ENCODE results near the gene RPS6KA2. TPM values are rescaled to one million over a fixed set of nuclear protein-coding genes. Genes with fewer than 3 reads are reported as not detected.

The RPS6KA2 gene
- total and polyA plus RNA-seq, 2 experiments from 2014 or later, result 12.5 to 25.3 TPM

DNA sequence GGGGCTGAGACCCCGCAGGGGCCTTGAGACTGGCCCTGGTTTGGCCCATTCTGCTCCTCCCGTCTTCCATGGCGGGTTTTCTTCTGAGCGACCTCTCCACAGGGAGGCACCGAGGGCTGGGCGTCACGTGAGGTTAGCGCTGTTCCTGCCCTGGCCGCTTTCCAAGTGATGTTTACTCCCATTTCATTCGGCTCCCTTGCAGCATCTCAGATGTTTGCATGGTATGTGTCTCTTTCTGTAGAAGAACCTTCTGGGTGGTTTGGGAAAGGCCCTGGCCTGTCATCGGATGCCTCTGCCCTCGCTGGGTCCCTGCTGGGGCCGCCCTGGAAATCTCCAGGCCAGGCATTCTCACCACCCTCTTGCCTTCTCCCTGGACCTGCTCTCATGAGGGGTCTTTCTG is 57.8 kb downstream of the RPS6KA2 start:
- DNase-seq (ENCODE audit: low spot score) (no peak), ATAC-seq (no peak)
- Histone ChIP-seq H2AFZ (no peak overlapping the region), H3K4me3 (no peak overlapping the region), H3K79me2 (replicated peaks; ENCODE audit: insufficient read depth) (peaks cover 54% of the 10 kb centered on the region), H3K4me2 (no peak overlapping the region), H4K20me1 (replicated peaks; ENCODE audit: insufficient read depth) (peaks cover 15% of the 10 kb centered on the region), H3F3A (replicated peaks; ENCODE audit: low read depth) (peaks cover 6% of the 10 kb centered on the region; the same call in 1 of the 2 replicates), H3K4me1 (ENCODE audit: insufficient read depth) (peaks cover 21% of the 10 kb centered on the region), H3K9me2 (ENCODE audit: insufficient read depth) (no peaks in the 10 kb centered on the region), H3K36me3 (ENCODE audit: insufficient read depth) (no peaks in the 10 kb centered on the region), H3K27me3 (ENCODE audit: insufficient read depth) (no peaks in the 10 kb centered on the region), H3K27ac (ENCODE audit: low read depth) (no peak overlapping the region)
- Mint-ChIP-seq H3K27me3 (ENCODE audit: insufficient read depth, low read depth, poor library complexity) (peaks cover 9% of the 10 kb centered on the region), H3K27ac (no peak overlapping the region; the same call in 1 of the 2 replicates), H3K36me3 (ENCODE audit: low read depth) (no peaks in the 10 kb centered on the region; the same call in 2 of the 3 replicates), H3K9me3 (no peaks in the 10 kb centered on the region), H3K4me3 (no peak overlapping the region), H3K4me1 (peaks cover 63% of the 10 kb centered on the region)
- TF ChIP-seq, protein P1, sequence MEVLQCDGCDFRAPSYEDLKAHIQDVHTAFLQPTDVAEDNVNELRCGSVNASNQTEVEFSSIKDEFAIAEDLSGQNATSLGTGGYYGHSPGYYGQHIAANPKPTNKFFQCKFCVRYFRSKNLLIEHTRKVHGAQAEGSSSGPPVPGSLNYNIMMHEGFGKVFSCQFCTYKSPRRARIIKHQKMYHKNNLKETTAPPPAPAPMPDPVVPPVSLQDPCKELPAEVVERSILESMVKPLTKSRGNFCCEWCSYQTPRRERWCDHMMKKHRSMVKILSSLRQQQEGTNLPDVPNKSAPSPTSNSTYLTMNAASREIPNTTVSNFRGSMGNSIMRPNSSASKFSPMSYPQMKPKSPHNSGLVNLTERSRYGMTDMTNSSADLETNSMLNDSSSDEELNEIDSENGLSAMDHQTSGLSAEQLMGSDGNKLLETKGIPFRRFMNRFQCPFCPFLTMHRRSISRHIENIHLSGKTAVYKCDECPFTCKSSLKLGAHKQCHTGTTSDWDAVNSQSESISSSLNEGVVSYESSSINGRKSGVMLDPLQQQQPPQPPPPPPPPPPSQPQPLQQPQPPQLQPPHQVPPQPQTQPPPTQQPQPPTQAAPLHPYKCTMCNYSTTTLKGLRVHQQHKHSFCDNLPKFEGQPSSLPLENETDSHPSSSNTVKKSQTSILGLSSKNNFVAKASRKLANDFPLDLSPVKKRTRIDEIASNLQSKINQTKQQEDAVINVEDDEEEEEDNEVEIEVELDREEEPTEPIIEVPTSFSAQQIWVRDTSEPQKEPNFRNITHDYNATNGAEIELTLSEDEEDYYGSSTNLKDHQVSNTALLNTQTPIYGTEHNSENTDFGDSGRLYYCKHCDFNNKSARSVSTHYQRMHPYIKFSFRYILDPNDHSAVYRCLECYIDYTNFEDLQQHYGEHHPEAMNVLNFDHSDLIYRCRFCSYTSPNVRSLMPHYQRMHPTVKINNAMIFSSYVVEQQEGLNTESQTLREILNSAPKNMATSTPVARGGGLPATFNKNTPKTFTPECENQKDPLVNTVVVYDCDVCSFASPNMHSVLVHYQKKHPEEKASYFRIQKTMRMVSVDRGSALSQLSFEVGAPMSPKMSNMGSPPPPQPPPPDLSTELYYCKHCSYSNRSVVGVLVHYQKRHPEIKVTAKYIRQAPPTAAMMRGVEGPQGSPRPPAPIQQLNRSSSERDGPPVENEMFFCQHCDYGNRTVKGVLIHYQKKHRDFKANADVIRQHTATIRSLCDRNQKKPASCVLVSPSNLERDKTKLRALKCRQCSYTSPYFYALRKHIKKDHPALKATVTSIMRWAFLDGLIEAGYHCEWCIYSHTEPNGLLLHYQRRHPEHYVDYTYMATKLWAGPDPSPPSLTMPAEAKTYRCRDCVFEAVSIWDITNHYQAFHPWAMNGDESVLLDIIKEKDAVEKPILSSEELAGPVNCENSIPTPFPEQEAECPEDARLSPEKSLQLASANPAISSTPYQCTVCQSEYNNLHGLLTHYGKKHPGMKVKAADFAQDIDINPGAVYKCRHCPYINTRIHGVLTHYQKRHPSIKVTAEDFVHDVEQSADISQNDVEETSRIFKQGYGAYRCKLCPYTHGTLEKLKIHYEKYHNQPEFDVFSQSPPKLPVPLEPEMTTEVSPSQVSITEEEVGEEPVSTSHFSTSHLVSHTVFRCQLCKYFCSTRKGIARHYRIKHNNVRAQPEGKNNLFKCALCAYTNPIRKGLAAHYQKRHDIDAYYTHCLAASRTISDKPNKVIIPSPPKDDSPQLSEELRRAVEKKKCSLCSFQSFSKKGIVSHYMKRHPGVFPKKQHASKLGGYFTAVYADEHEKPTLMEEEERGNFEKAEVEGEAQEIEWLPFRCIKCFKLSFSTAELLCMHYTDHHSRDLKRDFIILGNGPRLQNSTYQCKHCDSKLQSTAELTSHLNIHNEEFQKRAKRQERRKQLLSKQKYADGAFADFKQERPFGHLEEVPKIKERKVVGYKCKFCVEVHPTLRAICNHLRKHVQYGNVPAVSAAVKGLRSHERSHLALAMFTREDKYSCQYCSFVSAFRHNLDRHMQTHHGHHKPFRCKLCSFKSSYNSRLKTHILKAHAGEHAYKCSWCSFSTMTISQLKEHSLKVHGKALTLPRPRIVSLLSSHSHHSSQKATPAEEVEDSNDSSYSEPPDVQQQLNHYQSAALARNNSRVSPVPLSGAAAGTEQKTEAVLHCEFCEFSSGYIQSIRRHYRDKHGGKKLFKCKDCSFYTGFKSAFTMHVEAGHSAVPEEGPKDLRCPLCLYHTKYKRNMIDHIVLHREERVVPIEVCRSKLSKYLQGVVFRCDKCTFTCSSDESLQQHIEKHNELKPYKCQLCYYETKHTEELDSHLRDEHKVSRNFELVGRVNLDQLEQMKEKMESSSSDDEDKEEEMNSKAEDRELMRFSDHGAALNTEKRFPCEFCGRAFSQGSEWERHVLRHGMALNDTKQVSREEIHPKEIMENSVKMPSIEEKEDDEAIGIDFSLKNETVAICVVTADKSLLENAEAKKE (CRISPR knock-in tag; IDR thresholded peaks at IDR 0.05), result no peak
- no peak for TF ChIP-seq CREB1 (CRISPR knock-in tag; IDR thresholded peaks at IDR 0.05; ENCODE audit: low read depth)
- TF ChIP-seq STAT1 (IDR thresholded peaks at IDR 0.05; ENCODE audit: unreplicated experiment), result no peak
- TF ChIP-seq POLR2AphosphoS5 (IDR thresholded peaks at IDR 0.05; ENCODE audit: low read depth), result no peak
- TF ChIP-seq NANOG (IDR thresholded peaks at IDR 0.05; ENCODE audit: borderline replicate concordance), result no peak

DNA sequence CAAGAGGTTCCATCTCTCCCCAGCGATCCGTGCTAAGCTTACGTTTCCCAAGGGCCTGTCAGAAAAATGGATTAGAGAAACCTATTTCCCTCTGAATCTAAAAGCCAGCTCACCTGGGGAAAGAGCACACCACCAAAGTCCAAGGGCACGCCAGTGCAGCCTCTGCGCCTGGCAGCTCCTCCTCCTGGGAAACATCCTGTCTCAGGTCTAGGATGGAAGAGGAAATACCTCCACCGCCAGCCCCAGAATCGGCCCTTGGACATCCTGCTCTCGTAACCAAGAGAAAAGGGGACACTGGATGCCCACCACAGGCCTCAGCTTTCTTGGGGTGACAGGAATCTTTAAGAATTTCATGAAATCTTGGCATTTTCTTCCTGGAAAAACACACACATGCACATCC is 59.2 kb downstream of the RPS6KA2 start:
- Histone ChIP-seq H3K4me3 (no peak overlapping the region), H3K4me1 (ENCODE audit: insufficient read depth) (peaks cover 11% of the 10 kb centered on the region; the same call in 1 of the 2 replicates), H3K36me3 (ENCODE audit: insufficient read depth) (no peaks in the 10 kb centered on the region), H3K27ac (ENCODE audit: low read depth) (peak overlapping the region; percentile 63; the same call in 1 of the 2 replicates), H4K20me1 (replicated peaks; ENCODE audit: insufficient read depth) (peaks cover 15% of the 10 kb centered on the region), H3K4me2 (no peak overlapping the region), H3K9me2 (ENCODE audit: insufficient read depth) (no peaks in the 10 kb centered on the region), H3K79me2 (replicated peaks; ENCODE audit: insufficient read depth) (peaks cover 50% of the 10 kb centered on the region), H3K27me3 (ENCODE audit: insufficient read depth) (no peaks in the 10 kb centered on the region), H3F3A (replicated peaks; ENCODE audit: low read depth) (peaks cover 3% of the 10 kb centered on the region; the same call in 1 of the 2 replicates), H2AFZ (no peak overlapping the region)
- no peak for DNase-seq (ENCODE audit: low spot score)
- H3K27me3 Mint-ChIP-seq (ENCODE audit: insufficient read depth, low read depth, poor library complexity), result peaks cover 9% of the 10 kb centered on the region
- H3K27ac Mint-ChIP-seq, result no peak overlapping the region
- no peak overlapping the region for H3K4me3 Mint-ChIP-seq
- no peaks in the 10 kb centered on the region for H3K9me3 Mint-ChIP-seq
- no peak for ATAC-seq
- TF ChIP-seq ZNF114 (CRISPR knock-in tag; IDR thresholded peaks at IDR 0.05) (no peak), EZH2phosphoT487 (IDR thresholded peaks at IDR 0.05; ENCODE audit: unreplicated experiment) (no peak)
- TF ChIP-seq, protein P2, sequence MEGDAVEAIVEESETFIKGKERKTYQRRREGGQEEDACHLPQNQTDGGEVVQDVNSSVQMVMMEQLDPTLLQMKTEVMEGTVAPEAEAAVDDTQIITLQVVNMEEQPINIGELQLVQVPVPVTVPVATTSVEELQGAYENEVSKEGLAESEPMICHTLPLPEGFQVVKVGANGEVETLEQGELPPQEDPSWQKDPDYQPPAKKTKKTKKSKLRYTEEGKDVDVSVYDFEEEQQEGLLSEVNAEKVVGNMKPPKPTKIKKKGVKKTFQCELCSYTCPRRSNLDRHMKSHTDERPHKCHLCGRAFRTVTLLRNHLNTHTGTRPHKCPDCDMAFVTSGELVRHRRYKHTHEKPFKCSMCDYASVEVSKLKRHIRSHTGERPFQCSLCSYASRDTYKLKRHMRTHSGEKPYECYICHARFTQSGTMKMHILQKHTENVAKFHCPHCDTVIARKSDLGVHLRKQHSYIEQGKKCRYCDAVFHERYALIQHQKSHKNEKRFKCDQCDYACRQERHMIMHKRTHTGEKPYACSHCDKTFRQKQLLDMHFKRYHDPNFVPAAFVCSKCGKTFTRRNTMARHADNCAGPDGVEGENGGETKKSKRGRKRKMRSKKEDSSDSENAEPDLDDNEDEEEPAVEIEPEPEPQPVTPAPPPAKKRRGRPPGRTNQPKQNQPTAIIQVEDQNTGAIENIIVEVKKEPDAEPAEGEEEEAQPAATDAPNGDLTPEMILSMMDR (conservative IDR thresholded peaks at IDR 0.05; ENCODE audit: low read depth in 2 of 2), result no peak
- peaks cover 58% of the 10 kb centered on the region for H3K4me1 Mint-ChIP-seq
- no peaks in the 10 kb centered on the region; the same call in 2 of the 3 replicates for H3K36me3 Mint-ChIP-seq (ENCODE audit: low read depth)
